Stimulated activated effector memory CD8-positive, alpha-beta T cell treated with anti-CD3 and anti-CD28 coated beads, Interleukin-12 subunit alpha, Interleukin-12 subunit beta, amount 100 ng/mL, for 72 hours (primary cell): Measurements from ENCODE around the gene NXPH1.

Experiments
- ATAC-seq: fragments of 150-1000 bp; cut with Tn5 transposase; 2 replicates; pipeline ENCODE4 v1.10.0; 2021
- DNase-seq, 2 donors: peaks; one replicate each; pipeline ENCODE4 v3.0.0; 2021 to 2022; ENCODE audit warnings: low spot score in 2 of 2
- H3K27ac Mint-ChIP-seq: one replicate; pipeline ENCODE4 v1.8.0; 2022; ENCODE audit warnings: mild to moderate bottlenecking, mixed read lengths
- H3K36me3 Mint-ChIP-seq: one replicate; pipeline ENCODE4 v1.8.0; 2022; ENCODE audit warnings: mild to moderate bottlenecking, mixed read lengths
- H3K4me1 Mint-ChIP-seq: one replicate; pipeline ENCODE4 v1.8.0; 2022; ENCODE audit warnings: mixed read lengths
- H3K4me3 Mint-ChIP-seq: one replicate; pipeline ENCODE4 v1.8.0; 2022; ENCODE audit warnings: mild to moderate bottlenecking, mixed read lengths
- H3K9me3 Mint-ChIP-seq: one replicate; pipeline ENCODE4 v1.8.0; 2022; ENCODE audit warnings: mixed read lengths

The NXPH1 gene

DNA sequence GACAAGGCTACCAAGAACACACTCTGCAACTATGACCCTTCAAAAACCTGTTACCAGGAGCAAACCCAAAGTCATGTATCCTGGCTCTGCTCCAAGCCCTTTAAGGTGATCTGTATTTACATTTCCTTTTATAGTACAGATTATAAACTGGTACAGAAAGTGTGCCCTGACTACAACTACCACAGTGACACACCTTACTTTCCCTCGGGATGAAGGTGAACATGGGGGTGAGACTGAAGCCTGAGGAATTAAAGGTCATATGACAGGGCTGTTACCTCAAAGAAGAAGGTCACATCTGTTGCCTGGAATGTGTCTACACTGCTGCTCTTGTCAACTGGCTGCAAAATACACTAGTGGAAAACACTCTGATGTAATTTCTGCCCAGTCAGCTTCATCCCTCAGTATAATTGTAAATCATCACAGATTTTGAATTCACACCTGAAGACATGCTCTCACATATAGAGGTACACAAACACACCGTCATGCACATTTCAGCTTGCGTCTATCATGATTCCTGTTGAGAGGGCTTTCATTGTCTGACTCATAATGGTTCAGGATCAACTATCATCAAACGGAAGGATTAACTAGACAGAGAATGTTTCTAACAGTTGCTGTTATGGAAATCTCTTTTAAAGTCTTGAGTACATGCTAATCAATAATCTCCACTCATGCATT lies 318.3 kb downstream of the NXPH1 start:
- H3K27ac Mint-ChIP-seq, result no peak overlapping the region
- H3K9me3 Mint-ChIP-seq, result peaks cover 4% of the 10 kb centered on the region
- H3K36me3 Mint-ChIP-seq, result no peaks in the 10 kb centered on the region
- ATAC-seq, result no peak
- no peak overlapping the region for H3K4me3 Mint-ChIP-seq
- no peaks in the 10 kb centered on the region for H3K4me1 Mint-ChIP-seq
- no peak for DNase-seq

- H3K4me1 Mint-ChIP-seq, result no peaks in the 10 kb centered on the region
- DNase-seq, result no peak
- no peak for ATAC-seq
- H3K4me3 Mint-ChIP-seq, result no peak overlapping the region
- H3K27ac Mint-ChIP-seq, result no peak overlapping the region
- peaks cover 4% of the 10 kb centered on the region for H3K9me3 Mint-ChIP-seq
- no peaks in the 10 kb centered on the region for H3K36me3 Mint-ChIP-seq
Measured at GRCh38 chr7:8753355-8753754, 319.9 kb downstream of the NXPH1 start.

DNA sequence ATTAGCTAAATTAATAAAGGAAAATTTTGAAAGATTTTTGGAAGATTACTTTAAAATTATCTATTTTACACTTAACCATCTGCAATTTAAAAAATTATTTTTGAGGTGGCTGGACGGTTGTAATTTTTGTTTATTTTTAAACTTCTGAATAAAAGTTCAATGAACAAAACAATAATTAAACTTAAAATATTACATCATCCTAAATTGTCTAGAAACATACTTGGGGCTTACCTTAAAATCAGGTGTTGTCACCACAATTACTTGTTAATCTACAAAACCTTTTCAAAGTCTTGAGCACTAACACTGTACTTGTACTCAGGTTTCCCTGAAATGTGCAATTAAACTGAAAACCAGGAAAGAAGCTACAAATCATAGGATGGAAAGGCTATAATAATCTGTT lies 328.3 kb downstream of the NXPH1 start:
- H3K4me1 Mint-ChIP-seq, result no peaks in the 10 kb centered on the region
- DNase-seq (no peak), ATAC-seq (no peak)
- no peak overlapping the region for H3K27ac Mint-ChIP-seq
- H3K36me3 Mint-ChIP-seq, result no peaks in the 10 kb centered on the region
- H3K4me3 Mint-ChIP-seq, result no peak overlapping the region
- H3K9me3 Mint-ChIP-seq, result peaks cover 2% of the 10 kb centered on the region

- DNase-seq, result no peak
- Mint-ChIP-seq H3K36me3 (no peaks in the 10 kb centered on the region), H3K9me3 (peaks cover 2% of the 10 kb centered on the region), H3K4me3 (no peak overlapping the region), H3K27ac (no peak overlapping the region), H3K4me1 (no peaks in the 10 kb centered on the region)
- no peak for ATAC-seq
Measured at GRCh38 chr7:8762803-8763202, 329.4 kb downstream of the NXPH1 start.

DNA sequence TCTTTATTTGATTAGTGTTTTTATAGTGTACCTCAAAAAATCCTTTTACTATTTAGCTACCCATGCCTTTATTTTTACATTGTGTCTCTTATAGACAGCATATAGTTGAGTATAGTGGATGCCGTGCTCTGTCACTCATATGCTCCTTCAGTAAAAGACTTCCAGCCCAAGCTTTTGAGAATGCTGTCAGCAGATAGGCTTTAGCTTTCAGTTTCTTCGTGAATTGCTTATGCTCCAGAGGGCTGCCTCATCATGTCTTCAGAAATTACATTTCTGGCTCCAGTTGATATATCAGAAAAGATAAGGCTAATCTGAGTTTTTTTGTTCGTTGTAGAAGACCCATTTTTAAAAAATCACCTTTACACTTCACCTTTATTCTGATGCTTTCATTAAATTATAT lies 332.0 kb downstream of the NXPH1 start:
- H3K4me1 Mint-ChIP-seq, result no peaks in the 10 kb centered on the region
- no peak for ATAC-seq
- no peak overlapping the region for H3K4me3 Mint-ChIP-seq
- no peak overlapping the region for H3K27ac Mint-ChIP-seq
- H3K36me3 Mint-ChIP-seq, result no peaks in the 10 kb centered on the region
- DNase-seq, result no peak
- H3K9me3 Mint-ChIP-seq, result peaks cover 2% of the 10 kb centered on the region

DNA sequence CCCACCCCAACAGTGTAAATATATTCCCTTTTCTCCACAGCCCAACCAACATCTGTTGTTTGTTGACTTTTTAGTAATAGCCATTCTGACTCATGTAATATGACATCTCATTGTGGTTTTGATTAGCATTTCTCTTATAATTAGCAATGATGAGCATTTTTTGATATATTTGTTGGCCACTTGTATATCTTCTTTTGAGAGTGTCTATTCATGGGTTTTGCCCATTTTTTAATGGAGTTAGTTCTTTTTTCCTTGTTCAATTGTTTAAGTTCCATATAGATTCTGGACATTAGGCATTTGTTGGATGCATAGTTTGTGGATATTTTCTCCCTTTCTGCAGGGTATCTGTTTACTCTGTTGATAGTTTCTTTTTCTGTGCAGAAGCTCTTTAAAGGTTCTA lies 340.1 kb downstream of the NXPH1 start:
- no peak for ATAC-seq
- H3K4me3 Mint-ChIP-seq, result no peak overlapping the region
- H3K4me1 Mint-ChIP-seq, result no peaks in the 10 kb centered on the region
- no peak for DNase-seq
- H3K9me3 Mint-ChIP-seq, result peaks cover 15% of the 10 kb centered on the region
- no peaks in the 10 kb centered on the region for H3K36me3 Mint-ChIP-seq
- no peak overlapping the region for H3K27ac Mint-ChIP-seq

GRCh38 chr7:8778459-8778858 lies 345.1 kb downstream of the NXPH1 start:
- ATAC-seq (no peak), DNase-seq (no peak)
- Mint-ChIP-seq H3K27ac (no peak overlapping the region), H3K4me1 (no peaks in the 10 kb centered on the region), H3K9me3 (peaks cover 14% of the 10 kb centered on the region), H3K36me3 (no peaks in the 10 kb centered on the region), H3K4me3 (no peak overlapping the region)

DNA sequence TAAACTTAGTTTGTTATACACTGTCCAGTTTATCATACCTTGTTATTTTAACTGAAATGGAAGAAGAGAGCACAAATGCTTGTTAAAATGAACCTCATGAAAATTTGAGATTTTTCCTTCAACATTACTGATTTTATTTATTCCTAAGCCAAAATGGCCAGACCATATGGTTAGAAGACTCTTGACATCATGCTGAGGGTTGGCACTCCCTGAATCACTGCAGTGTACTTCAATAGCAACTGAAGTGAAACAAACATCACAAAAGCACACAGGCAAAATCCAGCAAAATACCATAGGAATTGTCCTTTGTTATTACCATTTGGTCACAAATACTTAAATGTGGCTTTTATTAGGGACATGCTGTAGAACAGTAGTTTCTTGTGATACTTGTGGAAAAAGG lies 347.8 kb downstream of the NXPH1 start:
- DNase-seq (no peak), ATAC-seq (no peak)
- H3K4me3 Mint-ChIP-seq, result no peak overlapping the region
- H3K36me3 Mint-ChIP-seq, result no peaks in the 10 kb centered on the region
- no peak overlapping the region for H3K27ac Mint-ChIP-seq
- no peaks in the 10 kb centered on the region for H3K4me1 Mint-ChIP-seq
- H3K9me3 Mint-ChIP-seq, result peaks cover 11% of the 10 kb centered on the region

DNA sequence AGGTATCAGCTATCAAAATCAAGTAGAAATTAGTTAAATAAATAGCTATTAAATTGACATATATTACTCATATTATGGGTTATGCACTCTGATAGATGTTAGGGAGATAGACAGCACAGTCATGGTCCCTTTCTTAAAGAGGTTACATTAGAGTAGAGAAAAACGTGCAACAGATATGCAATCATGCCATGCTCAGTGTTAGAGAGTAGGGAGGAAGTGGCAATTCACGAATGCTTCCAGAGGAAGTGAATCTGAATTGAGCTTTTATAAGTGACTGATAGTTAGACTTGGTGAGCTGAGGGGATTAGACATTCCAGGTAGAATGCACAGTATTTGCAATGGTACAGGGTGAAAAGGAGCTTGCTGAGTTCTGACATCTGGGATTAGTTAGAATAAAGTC lies 349.8 kb downstream of the NXPH1 start:
- DNase-seq (no peak), ATAC-seq (no peak)
- H3K4me3 Mint-ChIP-seq, result no peak overlapping the region
- H3K36me3 Mint-ChIP-seq, result no peaks in the 10 kb centered on the region
- no peak overlapping the region for H3K27ac Mint-ChIP-seq
- no peaks in the 10 kb centered on the region for H3K4me1 Mint-ChIP-seq
- peaks cover 13% of the 10 kb centered on the region for H3K9me3 Mint-ChIP-seq

DNA sequence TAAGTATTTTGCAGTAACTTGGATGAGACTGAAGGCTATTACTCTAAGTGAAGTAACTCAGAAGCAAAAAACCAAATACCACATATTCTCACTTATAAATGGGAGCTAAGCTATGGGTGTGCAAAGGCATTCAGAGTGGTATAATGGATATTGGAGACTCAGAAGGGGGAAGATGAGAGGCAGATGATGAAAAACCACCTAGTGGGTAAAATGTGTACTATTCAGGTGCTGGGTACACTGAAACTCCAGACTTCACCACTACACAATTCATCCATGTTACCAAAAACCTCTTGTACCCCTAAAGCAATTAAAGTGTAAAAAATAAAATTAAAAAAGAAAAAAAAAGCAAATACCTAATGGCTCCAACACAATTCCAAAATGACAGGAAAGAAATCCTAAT lies 351.7 kb downstream of the NXPH1 start:
- H3K27ac Mint-ChIP-seq, result no peak overlapping the region

DNA sequence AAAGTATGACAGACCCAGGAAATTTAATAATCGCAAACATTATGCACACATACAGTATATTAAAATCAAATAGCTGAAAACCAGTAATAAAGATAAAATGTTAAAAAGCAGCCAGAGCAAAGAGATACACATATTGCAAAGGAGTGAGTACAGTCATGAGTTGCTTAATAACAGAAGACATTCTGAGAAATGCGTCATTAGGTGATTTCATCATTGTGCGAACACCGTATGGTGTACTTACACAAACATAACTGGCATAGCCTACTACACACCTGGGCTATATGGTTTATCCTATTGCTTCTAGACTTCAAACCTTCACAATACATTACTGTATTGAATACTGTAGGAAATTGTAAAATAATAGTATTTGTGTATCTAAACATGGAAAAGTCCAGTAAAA lies 367.6 kb downstream of the NXPH1 start:
- no peak for DNase-seq
- Mint-ChIP-seq H3K27ac (no peak overlapping the region), H3K36me3 (no peaks in the 10 kb centered on the region), H3K9me3 (peaks cover 25% of the 10 kb centered on the region), H3K4me1 (no peaks in the 10 kb centered on the region), H3K4me3 (no peak overlapping the region)
- ATAC-seq, result no peak

More for the DNA sequence above, 351.7 kb downstream of the NXPH1 start:
- Mint-ChIP-seq H3K4me1 (no peaks in the 10 kb centered on the region), H3K36me3 (no peaks in the 10 kb centered on the region), H3K9me3 (peaks cover 13% of the 10 kb centered on the region), H3K4me3 (no peak overlapping the region)
- ATAC-seq, result no peak
- DNase-seq, result no peak
